Right lobe of liver (tissue), 6 donors: Measurements from ENCODE around the gene SPTLC3. TPM values are rescaled to one million over a fixed set of nuclear protein-coding genes. Genes with fewer than 3 reads are reported as not detected.

Experiments
- ATAC-seq, 4 donors: fragments of 200-7000 bp; cut with Tn5 transposase; one replicate each; pipeline ENCODE4 v1.9.1; 2020; ENCODE audit warnings: mild to moderate bottlenecking in 4 of 4, moderate library complexity in 4 of 4
- DNase-seq, 3 donors: peaks; one replicate each; pipeline ENCODE4 v3.0.0-alpha.2; 2020
- H3K27ac ChIP-seq, 3 donors: fragments of 200-600 bp; one replicate each; pipeline ENCODE4 v1.8.0; 2022
- H3K27me3 ChIP-seq, 2 donors: fragments of 200-600 bp; one replicate each; pipeline ENCODE4 v1.8.0; 2022
- H3K36me3 ChIP-seq, 4 donors: fragments of 200-600 bp; sonication (generic) in 1 of 4; one replicate each; pipeline versions ENCODE4 v1.5.1 to v1.8.0; 2017 to 2022; ENCODE audit warnings: control low read depth in 1 of 4
- H3K4me1 ChIP-seq, 4 donors: fragments of 200-600 bp; sonication (generic) in 1 of 4; one replicate each; pipeline versions ENCODE4 v1.5.1 to v1.8.0; 2017 to 2022; ENCODE audit warnings: control low read depth in 1 of 4
- H3K4me3 ChIP-seq, 3 donors: fragments of 200-600 bp; one replicate each; pipeline ENCODE4 v1.8.0; 2022
- H3K9me3 ChIP-seq, 4 donors: fragments of 200-600 bp; sonication (generic) in 1 of 4; one replicate each; pipeline versions ENCODE4 v1.5.1 to v1.8.0; 2017 to 2022; ENCODE audit warnings: control low read depth in 1 of 4
- POLR2A ChIP-seq: fragments of 450-650 bp; IDR thresholded peaks from one replicate; pipeline ENCODE4 v1.6.1; 2017; ENCODE audit warnings: antibody characterized with exemption, mild to moderate bottlenecking
- WGBS: methylation state at CpG from one replicate; pipeline ENCODE4 v1.1.6; 2018; ENCODE audit warnings: low coverage, low lambda C conversion rate; ENCODE audit not compliant: insufficient coverage; ENCODE audit errors: missing lambda C conversion rate; 5-methylcytosine and 5-hydroxymethylcytosine counted together
- intact Hi-C, 2 donors: fragments of 100-400 bp; cut with DNase I; formaldehyde crosslinking; loops; one replicate each; pipeline versions ENCODE4 v1.11.2 to v1.14.1; 2022
- total RNA-seq, 6 experiments: library from RNA; depleted of rRNA in 2 of 6; stranded (reverse); fragments of >200 nt in 2 of 6; fragmentation: NEBNext Ultra II Directional in 3 of 6; extraction: Animal tissue kit (Norgen Biotek cat#: 25700) in 3 of 6; gene quantifications; one replicate each; pipeline versions ENCODE4 v1.1.0 to v1.2.4, GENCODE V29; 2016 to 2023
- TF ChIP-seq, protein P1 (sequence below), 4 donors: fragments of 200-600 bp in 3 of 4; fragments of 450-650 bp in 1 of 4; IDR thresholded peaks; one replicate each; pipeline versions ENCODE4 v1.5.1 to v1.8.0; 2016 to 2022; ENCODE audit warnings: antibody characterized with exemption in 4 of 4, mild to moderate bottlenecking in 2 of 4
- donor health status: DM: no; HTN: yes; CAD: no.
- donor health status: DM: no; HTN: no; CAD: no.
- donor health status: DM: no; HTN: no; CAD: no.
- donor health status: DM: no; HTN: yes; CAD: no.
- donor health status: DM: no; HTN: yes; CAD: no.

Gene SPTLC3
- total RNA-seq, 6 experiments from 2014 or later: 16.4 to 25.6 (median 24.8) TPM

- intact Hi-C loops: no loop called here
- ATAC-seq (no peak), DNase-seq (no peak)
Measured at GRCh38 chr20:13054011-13054410, 45.2 kb downstream of the SPTLC3 start.

GRCh38 chr20:13058666-13059389 is 50.1 kb downstream of the SPTLC3 start:
- Histone ChIP-seq H3K4me1 (no peaks in the 10 kb centered on the region), H3K27ac (no peak overlapping the region), H3K27me3 (no peaks in the 10 kb centered on the region), H3K9me3 (no peaks in the 10 kb centered on the region), H3K4me3 (no peak overlapping the region), H3K36me3 (no peaks in the 10 kb centered on the region)
- DNase-seq: no peak
- intact Hi-C loops: no loop called here
- 93% methylated on average over 9 of the region's 9 CpGs for WGBS
- TF ChIP-seq, protein P1, sequence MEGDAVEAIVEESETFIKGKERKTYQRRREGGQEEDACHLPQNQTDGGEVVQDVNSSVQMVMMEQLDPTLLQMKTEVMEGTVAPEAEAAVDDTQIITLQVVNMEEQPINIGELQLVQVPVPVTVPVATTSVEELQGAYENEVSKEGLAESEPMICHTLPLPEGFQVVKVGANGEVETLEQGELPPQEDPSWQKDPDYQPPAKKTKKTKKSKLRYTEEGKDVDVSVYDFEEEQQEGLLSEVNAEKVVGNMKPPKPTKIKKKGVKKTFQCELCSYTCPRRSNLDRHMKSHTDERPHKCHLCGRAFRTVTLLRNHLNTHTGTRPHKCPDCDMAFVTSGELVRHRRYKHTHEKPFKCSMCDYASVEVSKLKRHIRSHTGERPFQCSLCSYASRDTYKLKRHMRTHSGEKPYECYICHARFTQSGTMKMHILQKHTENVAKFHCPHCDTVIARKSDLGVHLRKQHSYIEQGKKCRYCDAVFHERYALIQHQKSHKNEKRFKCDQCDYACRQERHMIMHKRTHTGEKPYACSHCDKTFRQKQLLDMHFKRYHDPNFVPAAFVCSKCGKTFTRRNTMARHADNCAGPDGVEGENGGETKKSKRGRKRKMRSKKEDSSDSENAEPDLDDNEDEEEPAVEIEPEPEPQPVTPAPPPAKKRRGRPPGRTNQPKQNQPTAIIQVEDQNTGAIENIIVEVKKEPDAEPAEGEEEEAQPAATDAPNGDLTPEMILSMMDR (IDR thresholded peaks at IDR 0.05): no peak
- no peak for TF ChIP-seq POLR2A
- ATAC-seq: no peak

More at GRCh38 chr20:13054011-13054410, 45.2 kb downstream of the SPTLC3 start:
- no peaks in the 10 kb centered on the region for H3K4me1 ChIP-seq
- H3K27ac ChIP-seq: no peak overlapping the region
- TF ChIP-seq, protein P1 (IDR thresholded peaks at IDR 0.05): no peak
- no peak for TF ChIP-seq POLR2A
- H3K36me3 ChIP-seq: peaks cover 0 to 7% (median 0%) of the 10 kb centered on the region in 4 donors
- H3K4me3 ChIP-seq: no peak overlapping the region
- no peaks in the 10 kb centered on the region for H3K27me3 ChIP-seq
- 54% methylated on average over 3 of the region's 3 CpGs for WGBS
- H3K9me3 ChIP-seq: no peaks in the 10 kb centered on the region

GRCh38 chr20:13059398-13060136 is 50.8 kb downstream of the SPTLC3 start:
- ATAC-seq: no peak
- Histone ChIP-seq H3K4me1 (no peaks in the 10 kb centered on the region), H3K36me3 (no peaks in the 10 kb centered on the region), H3K27me3 (no peaks in the 10 kb centered on the region), H3K27ac (no peak overlapping the region), H3K9me3 (no peaks in the 10 kb centered on the region), H3K4me3 (no peak overlapping the region)
- DNase-seq: no peak
- TF ChIP-seq, protein P1 (IDR thresholded peaks at IDR 0.05): no peak
- no peak for TF ChIP-seq POLR2A
- WGBS: 80% methylated on average over 7 of the region's 7 CpGs
- intact Hi-C loops: no loop called here

- H3K27me3 ChIP-seq: no peaks in the 10 kb centered on the region
- no peaks in the 10 kb centered on the region for H3K9me3 ChIP-seq
- no peak for TF ChIP-seq POLR2A
- TF ChIP-seq, protein P1 (IDR thresholded peaks at IDR 0.05): no peak
- intact Hi-C loops: no loop called here
- H3K4me3 ChIP-seq: no peak overlapping the region
- no peak overlapping the region for H3K27ac ChIP-seq
- H3K36me3 ChIP-seq: no peaks in the 10 kb centered on the region
- no peak for ATAC-seq
- no peaks in the 10 kb centered on the region for H3K4me1 ChIP-seq
- DNase-seq: no peak
Measured at GRCh38 chr20:13060327-13060726, 51.6 kb downstream of the SPTLC3 start.
